Neural crest cell (in vitro differentiated cells): ENCODE results near the gene PIP4K2A. TPM values are rescaled to one million over a fixed set of nuclear protein-coding genes. Genes with fewer than 3 reads are reported as not detected.

ENCODE experiments used
- DNase-seq: peaks from one replicate; pipeline ENCODE4 v3.0.0; 2021; ENCODE audit warnings: low read depth, mixed read lengths, low spot score
- H3K27ac Mint-ChIP-seq: one replicate; pipeline ENCODE4 v1.8.0; 2021; ENCODE audit warnings: mild to moderate bottlenecking, mixed read lengths; ENCODE audit not compliant: unreplicated experiment
- H3K27me3 Mint-ChIP-seq: 2 replicates; pipeline ENCODE4 v1.8.0; 2021; ENCODE audit warnings: low read depth, mild to moderate bottlenecking, mixed read lengths
- H3K36me3 Mint-ChIP-seq: 2 replicates; pipeline ENCODE4 v1.8.0; 2021; ENCODE audit warnings: low read depth, mild to moderate bottlenecking, mixed read lengths
- H3K4me1 Mint-ChIP-seq: 2 replicates; pipeline ENCODE4 v1.8.0; 2021; ENCODE audit warnings: mixed read lengths
- H3K4me3 Mint-ChIP-seq: one replicate; pipeline ENCODE4 v1.8.0; 2021; ENCODE audit warnings: mild to moderate bottlenecking, mixed read lengths
- H3K9me3 Mint-ChIP-seq: 2 replicates; pipeline ENCODE4 v1.8.0; 2021; ENCODE audit warnings: mixed read lengths
- CTCF ChIP-seq: fragments of 200-600 bp; sonication (generic); conservative IDR thresholded peaks from 2 replicates; pipeline ENCODE4 v1.5.0; 2021; ENCODE audit warnings: antibody characterized with exemption, mild to moderate bottlenecking
- total RNA-seq: library from RNA; stranded (reverse); gene quantifications from 2 replicates; pipeline ENCODE4 v1.2.1, GENCODE V29; 2021

The PIP4K2A gene
- total RNA-seq, 1 donor from 2014 or later, result 28.7 TPM

GRCh38 chr10:22620140-22620857, 94.1 kb downstream of the PIP4K2A start:
- Mint-ChIP-seq H3K27ac (peak overlapping the region; percentile 53), H3K9me3 (no peaks in the 10 kb centered on the region), H3K4me1 (peaks cover 85% of the 10 kb centered on the region), H3K27me3 (no peaks in the 10 kb centered on the region), H3K4me3 (no peak overlapping the region), H3K36me3 (no peaks in the 10 kb centered on the region)
- TF ChIP-seq CTCF, result no peak
- no peak for DNase-seq

DNA sequence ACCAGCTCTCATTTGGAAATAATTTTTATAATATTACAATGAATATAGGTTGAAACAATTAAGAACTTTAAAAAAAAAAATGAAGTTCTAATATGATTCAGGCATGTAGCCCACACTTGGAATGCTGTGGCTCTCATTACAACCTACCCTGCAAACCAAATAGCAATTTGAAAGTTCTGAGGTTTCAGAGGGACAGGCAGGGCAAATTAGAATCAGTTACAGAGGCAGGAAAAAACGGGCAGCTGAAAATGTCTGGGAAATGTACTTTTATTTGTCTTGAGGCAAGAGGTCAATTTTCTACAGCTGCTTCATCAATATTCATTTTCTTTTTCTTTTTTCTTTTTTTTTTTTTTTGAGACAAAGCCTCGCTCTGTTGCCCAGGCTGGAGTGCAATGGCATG, 95.3 kb downstream of the PIP4K2A start:
- Mint-ChIP-seq H3K4me1 (peaks cover 75% of the 10 kb centered on the region), H3K9me3 (no peaks in the 10 kb centered on the region), H3K4me3 (no peak overlapping the region), H3K36me3 (no peaks in the 10 kb centered on the region), H3K27me3 (no peaks in the 10 kb centered on the region), H3K27ac (no peak overlapping the region)
- TF ChIP-seq CTCF, result no peak
- DNase-seq, result no peak

DNA sequence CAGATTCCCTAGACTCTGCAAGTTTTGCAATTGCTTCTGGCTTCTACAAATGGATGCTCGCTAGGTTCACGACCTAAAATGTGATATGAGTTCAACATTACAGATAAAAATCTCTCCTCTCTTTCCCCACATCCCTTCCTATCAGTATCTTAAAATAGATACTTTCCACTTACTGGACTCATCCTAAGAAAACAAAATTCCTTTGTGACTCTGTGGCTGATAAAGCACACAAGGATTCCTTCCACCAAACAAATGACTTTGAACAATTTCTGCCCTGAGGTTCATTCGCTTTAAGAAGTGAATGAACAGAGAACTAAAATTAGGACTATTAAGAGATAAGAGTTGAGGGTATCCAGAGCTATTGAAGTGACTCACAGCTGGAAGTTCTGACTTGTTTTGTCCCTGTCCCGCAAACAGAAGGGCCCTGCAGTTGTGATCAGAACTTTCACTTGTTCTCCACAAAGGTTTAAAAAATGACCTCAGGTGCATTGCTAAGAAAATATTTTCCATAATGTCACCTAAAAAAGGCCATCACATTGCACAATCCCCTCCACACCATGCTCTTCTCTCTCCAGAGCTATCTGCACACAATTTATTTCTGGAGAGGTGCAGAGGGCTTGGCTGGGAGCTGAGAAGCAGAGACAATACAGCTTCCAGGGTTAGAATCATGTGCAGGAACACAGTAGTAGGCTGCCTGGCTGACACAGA, 96.1 kb downstream of the PIP4K2A start:
- peaks cover 2% of the 10 kb centered on the region for H3K36me3 Mint-ChIP-seq
- peaks cover 66% of the 10 kb centered on the region for H3K4me1 Mint-ChIP-seq
- no peaks in the 10 kb centered on the region for H3K9me3 Mint-ChIP-seq
- H3K4me3 Mint-ChIP-seq, result no peak overlapping the region
- no peak overlapping the region for H3K27ac Mint-ChIP-seq
- H3K27me3 Mint-ChIP-seq, result no peaks in the 10 kb centered on the region
- no peak for DNase-seq
- TF ChIP-seq CTCF, result no peak

DNA sequence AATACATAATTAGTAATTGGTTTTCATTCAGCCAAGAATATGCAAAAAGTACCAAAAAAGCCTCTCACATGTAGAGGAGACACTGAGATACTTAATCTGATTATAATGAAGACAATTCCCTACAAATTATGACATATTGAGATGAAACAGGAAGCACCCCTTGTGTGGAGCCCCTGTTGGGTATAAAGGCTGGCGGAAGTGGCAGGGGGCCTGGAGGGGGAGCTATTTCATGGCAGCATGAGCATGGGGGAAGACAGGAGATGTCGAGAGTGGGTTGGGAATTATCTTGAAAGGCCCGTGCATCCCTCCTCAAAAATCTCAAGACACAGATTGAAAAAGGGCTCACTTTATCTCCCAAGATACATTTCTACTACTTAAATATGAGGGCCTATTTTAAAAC, 96.9 kb downstream of the PIP4K2A start:
- Mint-ChIP-seq H3K36me3 (peaks cover 5% of the 10 kb centered on the region), H3K4me3 (peak overlapping the region; percentile 51), H3K9me3 (no peaks in the 10 kb centered on the region), H3K27me3 (no peaks in the 10 kb centered on the region), H3K4me1 (peaks cover 66% of the 10 kb centered on the region), H3K27ac (peak overlapping the region; percentile 3)
- DNase-seq, result no peak
- TF ChIP-seq CTCF, result no peak

GRCh38 chr10:22617051-22617450, 97.3 kb downstream of the PIP4K2A start:
- TF ChIP-seq CTCF, result no peak
- Mint-ChIP-seq H3K4me1 (peaks cover 70% of the 10 kb centered on the region), H3K9me3 (no peaks in the 10 kb centered on the region), H3K27ac (no peak overlapping the region), H3K4me3 (no peak overlapping the region), H3K36me3 (peaks cover 7% of the 10 kb centered on the region), H3K27me3 (no peaks in the 10 kb centered on the region)
- DNase-seq, result no peak
